HepG2 (cell line): ENCODE data around the gene ABCD2. TPM values are rescaled to one million over a fixed set of nuclear protein-coding genes. Genes with fewer than 3 reads are reported as not detected.

Experiments
- DRAP1 ChIP-seq: IDR thresholded peaks from 2 replicates; pipeline ENCODE4 v1.6.1; 2016; ENCODE audit warnings: missing genetic modification reagents, missing compliant biosample characterization
- E2F5 ChIP-seq: sonication (generic); formaldehyde crosslinking; conservative IDR thresholded peaks from 2 replicates; pipeline ENCODE4 v1.4.0; 2020; ENCODE audit warnings: missing genetic modification reagents
- MTA3 ChIP-seq: sonication (generic); formaldehyde crosslinking; IDR thresholded peaks from 2 replicates; pipeline ENCODE4 v1.4.0; 2020; ENCODE audit warnings: missing genetic modification reagents
- MXD4 ChIP-seq: IDR thresholded peaks from 2 replicates; pipeline ENCODE4 v1.6.1; 2016; ENCODE audit warnings: mild to moderate bottlenecking, missing biosample characterization, missing genetic modification reagents
- NR2F6 ChIP-seq, 2 experiments: IDR thresholded peaks; 2 replicates each; pipeline ENCODE4 v1.6.1; 2016; ENCODE audit warnings: antibody characterized with exemption in 1 of 2, mild to moderate bottlenecking in 1 of 2
- PITX1 ChIP-seq: sonication (generic); formaldehyde crosslinking; IDR thresholded peaks from 2 replicates; pipeline ENCODE4 v1.5.1; 2020; ENCODE audit warnings: mild to moderate bottlenecking, missing genetic modification reagents
- RARA ChIP-seq: IDR thresholded peaks from 2 replicates; pipeline ENCODE4 v1.6.1; 2016; ENCODE audit warnings: missing genetic modification reagents, missing compliant biosample characterization
- RXRB ChIP-seq: IDR thresholded peaks from 2 replicates; pipeline ENCODE4 v1.6.1; 2016; ENCODE audit warnings: borderline replicate concordance, missing genetic modification reagents, missing compliant biosample characterization
- SIX4 ChIP-seq: sonication (generic); formaldehyde crosslinking; IDR thresholded peaks from 2 replicates; pipeline ENCODE4 v1.4.0; 2020; ENCODE audit warnings: missing genetic modification reagents
- ZBTB34 ChIP-seq: sonication (generic); formaldehyde crosslinking; IDR thresholded peaks from 2 replicates; pipeline ENCODE4 v1.8.0; 2022; ENCODE audit warnings: mild to moderate bottlenecking, missing genetic modification reagents
- ZBTB38 ChIP-seq: sonication (generic); formaldehyde crosslinking; IDR thresholded peaks from 2 replicates; pipeline ENCODE4 v1.5.1; 2020; ENCODE audit warnings: mild to moderate bottlenecking, missing genetic modification reagents
- ZNF282 ChIP-seq: fragments of 450-650 bp; IDR thresholded peaks from 2 replicates; pipeline ENCODE4 v1.6.1; 2018; ENCODE audit not compliant: partially characterized antibody
- polyA plus RNA-seq, 8 experiments: library from polyadenylated mRNA; depleted of rRNA in 3 of 8; stranded (reverse) in 7 of 8; unstranded in 1 of 8; fragments of >200 nt; fragmentation: Illumina TruSeq in 4 of 8; extraction: Trizol in 4 of 8; gene quantifications; 2 replicates each; pipeline versions ENCODE4 v1.2.1 to v1.2.3, GENCODE V29; 2011 to 2016; ENCODE audit warnings: low read depth in 4 of 8, missing spikeins in 1 of 8, mixed read lengths in 1 of 8; ENCODE audit not compliant: insufficient read depth in 1 of 8
- total RNA-seq, 5 experiments: library from RNA; depleted of rRNA; stranded (reverse); fragments of >200 nt; fragmentation: Illumina TruSeq; extraction: Trizol; gene quantifications; 2 replicates each; pipeline ENCODE4 v1.2.3, GENCODE V29; 2016; ENCODE audit warnings: low read depth in 1 of 5
- TF ChIP-seq, protein P1 (sequence below): sonication (generic); formaldehyde crosslinking; IDR thresholded peaks from 2 replicates; pipeline ENCODE4 v1.5.0; 2020; ENCODE audit warnings: mild to moderate bottlenecking, missing genetic modification reagents, moderate library complexity
- TF ChIP-seq, protein P2 (sequence below): sonication (generic); formaldehyde crosslinking; IDR thresholded peaks from 2 replicates; pipeline ENCODE4 v1.4.0; 2020; ENCODE audit warnings: mild to moderate bottlenecking, low read depth, missing genetic modification reagents
- TF ChIP-seq, protein P3 (sequence below): IDR thresholded peaks from 2 replicates; pipeline ENCODE4 v1.6.1; 2016; ENCODE audit warnings: low read depth, control low read depth

Gene ABCD2
- total and polyA plus RNA-seq, 2 of the 13 experiments (the other 11 are each of a cell fraction or from before 2014, with no cell fraction given), result not detected

- TF ChIP-seq, protein P1, sequence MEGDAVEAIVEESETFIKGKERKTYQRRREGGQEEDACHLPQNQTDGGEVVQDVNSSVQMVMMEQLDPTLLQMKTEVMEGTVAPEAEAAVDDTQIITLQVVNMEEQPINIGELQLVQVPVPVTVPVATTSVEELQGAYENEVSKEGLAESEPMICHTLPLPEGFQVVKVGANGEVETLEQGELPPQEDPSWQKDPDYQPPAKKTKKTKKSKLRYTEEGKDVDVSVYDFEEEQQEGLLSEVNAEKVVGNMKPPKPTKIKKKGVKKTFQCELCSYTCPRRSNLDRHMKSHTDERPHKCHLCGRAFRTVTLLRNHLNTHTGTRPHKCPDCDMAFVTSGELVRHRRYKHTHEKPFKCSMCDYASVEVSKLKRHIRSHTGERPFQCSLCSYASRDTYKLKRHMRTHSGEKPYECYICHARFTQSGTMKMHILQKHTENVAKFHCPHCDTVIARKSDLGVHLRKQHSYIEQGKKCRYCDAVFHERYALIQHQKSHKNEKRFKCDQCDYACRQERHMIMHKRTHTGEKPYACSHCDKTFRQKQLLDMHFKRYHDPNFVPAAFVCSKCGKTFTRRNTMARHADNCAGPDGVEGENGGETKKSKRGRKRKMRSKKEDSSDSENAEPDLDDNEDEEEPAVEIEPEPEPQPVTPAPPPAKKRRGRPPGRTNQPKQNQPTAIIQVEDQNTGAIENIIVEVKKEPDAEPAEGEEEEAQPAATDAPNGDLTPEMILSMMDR (CRISPR knock-in tag), result peak; percentile 41
- TF ChIP-seq ZNF282 (no peak), DRAP1 (CRISPR knock-in tag) (0 out of 2 replicates have a peak, but pooled peaks have one; percentile 19), NR2F6 (IDR thresholded peaks at IDR 0.05) (no peak), NR2F6 (CRISPR knock-in tag; IDR thresholded peaks at IDR 0.05) (no peak), E2F5 (no peak), RARA (CRISPR knock-in tag) (no peak), PITX1 (no peak), MXD4 (CRISPR knock-in tag) (no peak), MTA3 (CRISPR knock-in tag) (no peak), ZBTB34 (CRISPR knock-in tag) (no peak), ZBTB38 (no peak), RXRB (CRISPR knock-in tag) (peak; percentile 42; the same call in 1 of the 2 replicates), SIX4 (no peak)
- TF ChIP-seq, protein P2, sequence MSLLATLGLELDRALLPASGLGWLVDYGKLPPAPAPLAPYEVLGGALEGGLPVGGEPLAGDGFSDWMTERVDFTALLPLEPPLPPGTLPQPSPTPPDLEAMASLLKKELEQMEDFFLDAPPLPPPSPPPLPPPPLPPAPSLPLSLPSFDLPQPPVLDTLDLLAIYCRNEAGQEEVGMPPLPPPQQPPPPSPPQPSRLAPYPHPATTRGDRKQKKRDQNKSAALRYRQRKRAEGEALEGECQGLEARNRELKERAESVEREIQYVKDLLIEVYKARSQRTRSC (CRISPR knock-in tag), result no peak
- TF ChIP-seq, protein P3, sequence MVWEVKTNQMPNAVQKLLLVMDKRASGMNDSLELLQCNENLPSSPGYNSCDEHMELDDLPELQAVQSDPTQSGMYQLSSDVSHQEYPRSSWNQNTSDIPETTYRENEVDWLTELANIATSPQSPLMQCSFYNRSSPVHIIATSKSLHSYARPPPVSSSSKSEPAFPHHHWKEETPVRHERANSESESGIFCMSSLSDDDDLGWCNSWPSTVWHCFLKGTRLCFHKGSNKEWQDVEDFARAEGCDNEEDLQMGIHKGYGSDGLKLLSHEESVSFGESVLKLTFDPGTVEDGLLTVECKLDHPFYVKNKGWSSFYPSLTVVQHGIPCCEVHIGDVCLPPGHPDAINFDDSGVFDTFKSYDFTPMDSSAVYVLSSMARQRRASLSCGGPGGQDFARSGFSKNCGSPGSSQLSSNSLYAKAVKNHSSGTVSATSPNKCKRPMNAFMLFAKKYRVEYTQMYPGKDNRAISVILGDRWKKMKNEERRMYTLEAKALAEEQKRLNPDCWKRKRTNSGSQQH (CRISPR knock-in tag), result no peak
- TF ChIP-seq, all 625 proteins: peak for 10
Measured at GRCh38 chr12:39619660-39620433, at the start of gene ABCD2 (continued).
